GM19455 (cell line): ENCODE results near the gene PLPP1.

Source experiments
- ATAC-seq: cut with Tn5 transposase; IDR thresholded peaks from one replicate; pipeline ENCODE4 v1.9.1; 2021; ENCODE audit not compliant: unreplicated experiment

Gene PLPP1

GRCh38 chr5:55413644-55414043 is 121.1 kb downstream of the PLPP1 start:
- no peak for ATAC-seq

- no peak for ATAC-seq
These were observed 122.9 kb downstream of the PLPP1 start for GRCh38 chr5:55411876-55412275.

GRCh38 chr5:55410845-55411244 is 123.9 kb downstream of the PLPP1 start:
- ATAC-seq, result no peak

DNA sequence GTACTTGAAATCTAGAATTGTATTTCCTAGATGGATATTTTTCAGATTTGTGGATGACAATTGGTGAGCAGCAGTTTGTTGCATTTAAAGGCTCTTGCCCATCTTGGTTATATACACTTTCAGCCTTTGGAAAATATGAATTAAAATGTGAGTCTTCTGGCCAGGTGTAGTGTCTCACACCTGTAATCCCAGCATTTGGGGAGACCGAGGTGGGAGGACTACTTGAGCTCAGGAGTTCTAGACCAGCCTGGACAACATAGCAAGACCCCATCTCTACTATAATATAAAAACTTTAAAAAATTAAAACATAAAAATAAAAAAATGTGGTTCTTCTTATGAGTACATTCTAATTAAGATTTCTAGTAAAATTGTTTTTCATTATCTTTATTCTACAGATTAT is 125.0 kb downstream of the PLPP1 start:
- no peak for ATAC-seq

- ATAC-seq, result no peak
These were observed 126.8 kb downstream of the PLPP1 start for GRCh38 chr5:55407984-55408383.

DNA sequence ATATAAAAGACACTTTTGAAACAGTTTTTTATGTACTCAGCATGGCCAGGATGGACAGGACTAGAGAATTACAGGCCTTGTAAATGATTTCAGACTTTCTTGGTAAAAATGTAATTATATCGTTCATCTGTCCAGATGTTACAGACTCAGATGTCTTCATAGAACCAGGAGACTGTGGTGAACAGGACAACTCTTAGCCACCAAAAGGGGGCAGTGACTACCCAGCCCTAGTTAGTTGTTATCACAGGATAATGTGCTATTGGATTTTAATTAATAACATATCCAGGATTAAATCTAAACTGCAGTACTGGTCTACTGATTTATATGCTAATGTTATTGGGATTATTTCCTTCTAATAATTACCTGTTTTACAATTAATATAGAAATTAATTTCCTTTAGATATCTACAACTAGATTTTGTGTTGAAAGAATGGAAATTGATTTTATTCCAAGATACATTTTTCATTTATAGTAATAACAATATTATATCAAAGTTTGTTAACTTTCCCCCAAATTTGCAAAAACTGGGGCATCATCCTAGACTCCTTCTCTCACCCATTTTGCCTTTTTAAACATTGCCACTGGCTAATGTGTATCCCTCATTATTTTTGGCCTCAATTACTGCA is 127.6 kb downstream of the PLPP1 start:
- ATAC-seq, result no peak

DNA sequence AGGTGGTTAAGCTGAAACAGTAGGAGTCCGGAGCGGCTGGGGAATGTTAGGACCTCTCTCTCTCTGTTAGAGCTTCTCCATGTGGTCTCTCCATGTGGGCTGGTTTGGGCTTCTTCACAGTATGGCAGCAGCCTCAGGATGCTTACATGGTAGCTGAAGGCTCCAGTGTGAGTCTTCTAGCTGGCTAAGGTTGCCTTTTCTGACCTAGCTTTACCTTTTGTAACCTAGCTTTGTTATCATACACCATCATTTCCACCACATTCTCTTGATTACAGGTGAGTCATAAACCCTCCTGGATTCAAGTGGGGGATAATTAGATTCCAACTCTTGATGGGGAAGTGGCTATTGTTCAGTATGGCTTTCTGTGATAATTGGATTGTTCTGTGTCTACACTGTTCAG is 128.5 kb downstream of the PLPP1 start:
- no peak for ATAC-seq

DNA sequence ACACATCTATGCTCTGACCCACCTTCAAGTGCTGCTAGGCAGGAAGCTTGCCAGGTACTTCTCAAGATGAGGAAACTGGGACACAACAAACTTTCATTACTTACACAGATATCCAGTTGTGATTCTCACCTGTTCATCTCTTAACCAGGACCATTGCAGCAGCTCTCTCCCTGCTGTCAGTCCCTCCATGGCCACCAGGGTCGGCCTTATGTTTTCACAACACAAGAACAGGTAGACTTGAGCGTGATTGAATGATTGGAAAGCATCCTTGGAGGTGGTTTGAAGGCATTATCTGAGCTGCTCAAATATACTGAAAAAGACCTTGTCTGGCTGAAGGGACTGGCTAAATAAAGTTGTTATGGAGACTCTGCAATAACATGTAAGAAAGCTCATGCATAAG is 132.6 kb downstream of the PLPP1 start:
- no peak for ATAC-seq

GRCh38 chr5:55393501-55394175 is 141.1 kb downstream of the PLPP1 start:
- no peak for ATAC-seq

GRCh38 chr5:55392669-55393068 is 142.1 kb downstream of the PLPP1 start:
- ATAC-seq, result no peak

- no peak for ATAC-seq
These were observed 143.1 kb downstream of the PLPP1 start for GRCh38 chr5:55391707-55392106.

DNA sequence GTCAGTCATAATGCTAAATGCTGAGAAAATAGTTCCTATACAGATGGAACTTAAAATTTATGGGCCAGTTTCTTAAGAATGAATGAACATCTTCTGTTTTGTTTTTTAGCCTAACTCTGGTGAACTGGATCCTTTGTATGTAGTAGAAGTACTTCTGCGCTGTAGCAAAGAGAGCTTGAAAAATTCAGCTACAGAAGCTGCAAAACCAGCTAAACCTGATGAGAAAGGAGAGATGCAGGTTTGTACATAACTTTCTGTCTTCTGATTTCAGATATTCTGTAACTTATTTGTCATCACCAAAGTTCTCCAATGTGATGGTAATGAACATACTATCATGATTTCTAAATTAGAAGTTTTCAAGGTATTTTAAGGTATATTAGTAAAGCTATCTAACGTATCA is 146.9 kb downstream of the PLPP1 start:
- ATAC-seq, result no peak

GRCh38 chr5:55386356-55386755 is 148.4 kb downstream of the PLPP1 start:
- no peak for ATAC-seq

- no peak for ATAC-seq
These were observed 148.9 kb downstream of the PLPP1 start for GRCh38 chr5:55385846-55386245.

- no peak for ATAC-seq
These were observed 149.5 kb downstream of the PLPP1 start for GRCh38 chr5:55385227-55385626.

- ATAC-seq, result no peak
These were observed 150.7 kb downstream of the PLPP1 start for GRCh38 chr5:55384072-55384471.

GRCh38 chr5:55383254-55383653 is 151.5 kb downstream of the PLPP1 start:
- ATAC-seq, result no peak

DNA sequence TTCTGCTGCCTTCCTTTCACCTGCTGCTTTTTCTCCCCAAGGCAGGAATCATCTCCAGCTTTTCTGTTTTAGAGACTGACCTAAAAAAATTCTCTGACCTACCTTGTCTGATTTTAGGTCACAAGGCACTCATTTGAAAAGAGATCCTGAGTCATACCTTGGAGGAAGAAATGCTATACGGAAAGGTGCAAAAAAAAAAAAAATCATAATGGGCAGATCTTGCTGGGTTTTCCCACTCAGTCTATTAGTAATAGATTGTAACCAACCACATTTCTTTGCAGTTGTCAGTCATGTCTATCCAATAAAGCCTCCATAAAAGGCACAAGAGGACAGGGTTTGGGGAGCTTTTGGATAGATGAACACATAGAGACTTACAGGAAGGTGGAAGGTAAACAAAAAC is 157.0 kb downstream of the PLPP1 start:
- ATAC-seq, result no peak
